IPS DF 4.7 (cell line): ENCODE measurements around the gene NPHP1.
"Not testable (repeated sequence)": the region's sequence is repeated elsewhere in the genome, so short reads cannot be mapped to it uniquely, and the experiment has no call there.

ENCODE experiments used
- DNase-seq: peaks from one replicate; pipeline ENCODE4 v3.0.0-alpha.2; 2013; ENCODE audit warnings: low spot score; ENCODE audit errors: extremely low read depth

Gene NPHP1

GRCh38 chr2:110204408-110205385 is at the start of gene NPHP1:
Gene NPHP1 (minus strand): TSS chr2:110205013. CDS start chr2:110204968, 45 bp downstream.
- DNase-seq, result no peak

DNA sequence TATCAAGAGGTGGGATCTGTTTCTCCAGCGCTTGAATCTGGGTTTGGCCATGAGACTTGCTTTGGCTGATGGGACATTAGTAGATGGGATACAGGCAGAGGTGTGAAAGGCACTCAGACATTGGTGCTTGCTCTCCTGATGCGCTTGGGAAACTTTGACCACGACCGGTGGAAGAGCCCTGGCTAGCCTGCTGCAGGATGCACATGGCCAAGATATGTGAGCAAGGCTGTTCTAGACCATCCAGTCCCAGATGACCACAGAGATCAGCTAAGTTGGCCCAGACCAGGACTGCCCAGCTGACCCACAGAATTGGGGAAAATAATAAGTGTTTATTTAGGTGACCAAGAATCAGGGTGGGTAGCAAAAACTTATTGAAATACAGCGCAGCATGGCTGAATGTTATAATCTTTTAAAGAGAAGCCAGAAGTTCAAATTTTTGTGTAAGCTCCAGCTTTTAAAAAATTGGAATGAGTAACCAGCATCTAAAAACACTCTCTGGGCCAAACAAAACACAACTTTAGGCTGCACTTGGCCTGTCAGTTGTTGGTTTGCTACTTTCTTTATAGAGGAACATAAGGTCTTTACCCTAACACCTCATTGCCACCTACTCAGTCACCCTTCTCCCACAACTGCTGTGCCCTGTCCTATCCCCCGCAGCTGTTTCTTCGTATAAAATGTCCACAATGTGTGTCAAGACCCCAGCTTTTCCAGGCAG is 43.4 kb upstream of the NPHP1 start:
- not testable (repeated sequence) for DNase-seq

DNA sequence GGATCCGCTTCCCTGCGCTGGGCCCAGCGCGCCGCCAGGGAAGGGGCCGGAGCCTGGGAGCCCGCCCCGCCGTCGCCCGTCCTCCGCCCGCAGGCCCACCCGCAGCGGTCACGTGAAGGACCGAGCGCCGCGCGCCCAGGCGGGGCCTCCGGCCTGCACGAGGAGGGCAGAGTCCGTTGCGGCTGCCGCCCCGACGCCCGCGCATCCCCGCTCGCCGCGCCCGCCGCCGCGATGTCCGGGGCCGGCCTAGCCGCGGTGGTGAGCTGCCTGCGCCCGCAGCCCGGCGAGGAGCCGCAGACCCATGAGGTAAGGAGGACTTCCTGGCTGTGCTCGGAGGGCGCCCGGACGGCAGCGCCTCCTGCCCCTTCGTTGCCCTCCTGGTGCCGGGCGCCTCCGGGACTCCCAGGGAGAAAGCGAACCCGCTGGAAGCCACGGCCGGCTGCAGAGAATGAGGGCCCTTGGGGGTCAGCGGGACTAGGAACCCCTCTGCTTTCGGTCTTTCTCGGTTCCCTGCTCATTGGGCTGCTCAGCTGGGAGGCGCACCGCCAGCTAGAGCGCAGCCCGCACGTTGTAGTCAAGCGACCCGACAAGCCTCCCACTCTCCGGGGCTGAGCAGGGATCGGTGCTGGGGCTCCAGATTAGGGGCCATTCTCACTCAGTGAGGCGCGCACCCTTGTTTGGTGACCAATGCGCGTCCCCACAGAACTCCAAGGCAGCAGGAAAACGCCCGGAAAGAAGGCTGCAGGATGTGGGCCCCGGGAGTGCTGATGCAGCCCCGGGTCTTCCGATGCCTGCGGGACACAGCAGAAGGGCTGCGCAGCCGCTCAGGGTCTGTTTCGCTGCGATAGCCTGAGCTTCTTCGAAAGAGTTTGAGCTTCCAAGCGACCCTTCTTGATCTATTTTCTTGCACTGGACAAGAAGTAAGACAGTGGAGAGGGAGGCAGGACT is 40.9 kb upstream of the NPHP1 start:
- not testable (repeated sequence) for DNase-seq

GRCh38 chr2:110243283-110243682 is 38.5 kb upstream of the NPHP1 start:
- not testable (repeated sequence) for DNase-seq

GRCh38 chr2:110234514-110234913 is 29.7 kb upstream of the NPHP1 start:
- not testable (repeated sequence) for DNase-seq

DNA sequence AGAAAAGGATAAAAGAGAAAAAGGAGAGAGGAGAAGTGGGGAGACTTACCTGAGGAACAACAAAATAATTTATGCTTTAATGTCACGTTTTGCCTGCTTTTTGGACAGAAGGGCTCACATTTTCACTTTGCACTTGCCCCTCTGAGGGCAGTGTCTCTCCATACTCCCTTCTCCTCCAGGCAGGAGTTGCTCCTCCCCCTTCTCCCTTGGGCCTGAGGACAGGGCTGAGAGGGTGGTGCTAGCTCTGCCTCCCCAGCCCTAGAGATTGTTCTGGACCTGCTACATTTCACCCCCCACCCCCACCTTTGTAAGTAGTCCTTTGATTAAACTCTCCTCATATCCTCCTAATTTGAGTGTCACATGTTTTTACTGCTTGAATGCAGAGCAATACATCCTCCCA is 25.1 kb upstream of the NPHP1 start:
- DNase-seq, result not testable (repeated sequence)

GRCh38 chr2:110222626-110223025 is 17.8 kb upstream of the NPHP1 start:
- not testable (repeated sequence) for DNase-seq

DNA sequence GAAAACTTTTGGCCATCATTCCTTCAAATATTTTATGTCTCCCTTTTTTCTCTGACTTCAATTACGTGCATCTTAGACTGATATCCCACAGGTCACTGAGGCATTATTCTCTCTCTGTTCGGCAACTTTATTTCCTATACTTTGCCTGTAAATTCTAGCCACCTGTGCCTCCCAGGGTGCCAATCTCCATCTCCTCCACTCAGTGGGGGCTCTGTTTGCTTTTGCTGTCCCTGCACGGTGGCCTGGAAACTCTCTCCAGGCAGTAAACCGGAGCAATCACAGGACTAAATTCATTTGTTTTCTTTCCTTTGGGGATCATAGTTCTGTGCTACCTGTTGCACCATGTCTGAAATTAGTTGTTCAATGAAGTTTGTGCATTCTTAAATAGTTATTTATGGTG is 17.1 kb upstream of the NPHP1 start:
- no peak for DNase-seq

GRCh38 chr2:110220190-110220564 is 15.4 kb upstream of the NPHP1 start:
- DNase-seq, result no peak

DNA sequence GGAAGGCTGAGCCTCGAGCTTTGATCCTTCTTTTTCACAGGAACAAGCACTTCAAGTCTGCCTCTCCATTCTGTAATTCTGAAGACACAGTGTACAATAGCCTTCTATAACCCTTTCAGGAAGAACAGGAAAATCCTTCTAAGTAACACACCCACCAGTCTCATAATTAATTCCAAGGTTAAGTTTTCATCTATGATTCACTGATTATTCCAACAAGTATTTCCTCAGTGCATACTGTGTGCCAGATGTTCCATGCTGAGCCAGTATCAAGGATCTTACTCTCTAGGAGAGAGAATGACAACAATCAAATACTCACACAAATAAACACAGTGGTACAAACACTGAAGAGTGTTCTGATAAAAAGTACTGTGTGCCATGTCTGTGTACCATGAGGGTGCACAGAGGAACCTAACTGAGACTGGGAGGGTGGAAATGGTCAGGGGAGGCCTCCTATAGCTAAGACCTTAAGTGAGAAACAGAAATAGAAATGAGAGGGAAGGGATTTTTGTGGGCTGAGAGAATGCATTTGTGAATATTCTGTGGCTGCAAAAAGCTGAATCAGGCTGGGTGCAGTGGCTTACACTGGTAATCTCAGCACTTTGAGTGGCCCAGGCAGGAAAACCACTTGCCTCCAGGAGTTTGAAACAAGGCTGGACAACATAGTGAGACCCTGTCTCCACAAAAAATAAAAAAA is 14.8 kb upstream of the NPHP1 start:
- no peak for DNase-seq

GRCh38 chr2:110218889-110219288 is 14.1 kb upstream of the NPHP1 start:
- DNase-seq, result not testable (repeated sequence)

DNA sequence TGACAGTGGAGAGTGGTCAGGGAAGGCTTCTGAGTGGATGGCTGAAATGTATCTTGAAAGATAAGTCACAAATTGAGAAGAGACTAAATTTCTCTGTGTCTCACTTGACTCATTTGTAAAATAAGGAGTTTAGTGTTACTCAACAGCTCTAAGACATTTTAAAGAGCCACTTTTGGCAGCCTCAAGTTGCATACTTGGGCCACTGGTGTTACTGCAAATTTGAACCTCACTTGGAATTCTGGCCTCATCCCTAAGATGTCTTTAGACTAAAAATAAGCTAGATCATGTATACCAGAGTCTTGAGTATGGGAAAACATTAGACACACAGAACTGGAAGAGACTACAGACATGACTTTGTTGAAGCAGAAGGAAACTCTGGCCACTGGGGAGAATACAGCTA is 12.0 kb upstream of the NPHP1 start:
- DNase-seq, result no peak

DNA sequence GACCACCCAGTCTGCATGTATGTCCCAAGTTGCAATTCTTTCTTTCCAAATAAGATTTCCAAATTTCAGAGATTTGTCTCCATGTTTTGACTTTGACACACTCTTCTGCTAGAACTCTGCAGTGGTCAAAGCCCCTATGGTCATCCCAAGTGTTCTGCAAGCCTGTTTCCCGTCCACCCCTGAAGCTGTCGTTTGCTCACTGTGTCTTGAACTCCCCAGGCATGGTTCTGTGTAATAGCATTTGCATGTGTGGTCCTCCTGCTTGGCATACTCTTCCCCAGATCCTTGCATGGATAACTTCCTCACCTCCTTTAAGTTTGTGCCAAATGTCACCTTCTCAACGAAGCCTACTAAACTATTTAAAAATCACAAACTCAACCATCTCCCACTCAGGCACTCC is 11.4 kb upstream of the NPHP1 start:
- DNase-seq, result no peak

GRCh38 chr2:110215566-110216158 is 10.8 kb upstream of the NPHP1 start:
- no peak for DNase-seq

DNA sequence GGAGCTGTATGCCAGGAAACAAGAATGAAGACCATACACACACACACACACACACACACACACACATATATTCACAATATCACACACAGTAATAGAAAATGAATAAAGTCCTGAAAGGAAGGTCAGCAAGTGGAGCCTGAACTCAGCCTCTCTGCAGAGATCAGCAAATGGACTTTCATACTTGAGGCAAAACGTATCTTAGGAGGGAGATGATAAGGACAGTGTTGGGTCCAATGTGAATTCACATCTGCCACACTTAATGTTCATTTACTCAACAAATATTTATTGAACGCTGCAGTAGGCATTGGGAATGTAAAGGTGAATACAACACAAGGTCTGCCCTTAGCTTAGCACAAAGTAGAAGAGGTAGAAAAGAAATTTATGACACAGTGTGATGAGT is 10.3 kb upstream of the NPHP1 start:
- no peak for DNase-seq

- DNase-seq, result not testable (repeated sequence)
Observed at GRCh38 chr2:110213522-110213921, 8.7 kb upstream of the NPHP1 start.

GRCh38 chr2:110211938-110212858 is 7.4 kb upstream of the NPHP1 start, which contains the start of gene MTLN:
Gene MTLN (minus strand): TSS chr2:110212547. CDS start chr2:110212525, 22 bp downstream.
- no peak for DNase-seq

- DNase-seq, result no peak
Observed at GRCh38 chr2:110205660-110206455, 1.0 kb upstream of the NPHP1 start.
